Lower leg skin (tissue), 3 donors: Measurements from ENCODE around the gene GH1.

Source experiments
- POLR2A ChIP-seq, 2 donors: fragments of 450-650 bp; IDR thresholded peaks; one replicate each; pipeline ENCODE4 v1.6.1; 2016 to 2017; ENCODE audit warnings: antibody characterized with exemption in 2 of 2, mild to moderate bottlenecking in 1 of 2, moderate library complexity in 1 of 2
- TF ChIP-seq, protein P1 (sequence below), 3 donors: fragments of 450-650 bp; IDR thresholded peaks; one replicate each; pipeline ENCODE4 v1.5.1; 2016; ENCODE audit warnings: antibody characterized with exemption in 3 of 3, mild to moderate bottlenecking in 3 of 3, moderate library complexity in 2 of 3

DNA sequence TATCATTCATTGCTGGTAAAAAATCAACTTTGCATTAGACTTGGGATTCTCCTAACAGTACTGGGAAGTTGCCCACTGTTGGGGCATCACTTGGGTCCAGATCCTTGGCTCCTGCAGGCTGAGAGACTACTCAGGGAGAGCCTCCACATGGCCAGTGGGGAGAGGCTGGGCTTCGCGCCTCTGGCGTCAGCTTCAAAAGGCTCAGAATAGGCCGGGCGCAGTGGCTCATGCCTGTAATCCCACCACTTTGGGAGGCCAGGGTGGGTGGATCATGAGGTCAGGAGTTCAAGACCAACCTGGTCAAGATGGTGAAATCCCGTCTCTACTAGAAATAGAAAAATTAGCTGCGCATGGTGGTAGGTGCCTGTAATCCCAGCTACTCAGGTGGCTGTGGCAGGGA is 4.2 kb downstream of the GH1 start:
- no peak for TF ChIP-seq POLR2A (IDR thresholded peaks at IDR 0.05)
- TF ChIP-seq, protein P1, sequence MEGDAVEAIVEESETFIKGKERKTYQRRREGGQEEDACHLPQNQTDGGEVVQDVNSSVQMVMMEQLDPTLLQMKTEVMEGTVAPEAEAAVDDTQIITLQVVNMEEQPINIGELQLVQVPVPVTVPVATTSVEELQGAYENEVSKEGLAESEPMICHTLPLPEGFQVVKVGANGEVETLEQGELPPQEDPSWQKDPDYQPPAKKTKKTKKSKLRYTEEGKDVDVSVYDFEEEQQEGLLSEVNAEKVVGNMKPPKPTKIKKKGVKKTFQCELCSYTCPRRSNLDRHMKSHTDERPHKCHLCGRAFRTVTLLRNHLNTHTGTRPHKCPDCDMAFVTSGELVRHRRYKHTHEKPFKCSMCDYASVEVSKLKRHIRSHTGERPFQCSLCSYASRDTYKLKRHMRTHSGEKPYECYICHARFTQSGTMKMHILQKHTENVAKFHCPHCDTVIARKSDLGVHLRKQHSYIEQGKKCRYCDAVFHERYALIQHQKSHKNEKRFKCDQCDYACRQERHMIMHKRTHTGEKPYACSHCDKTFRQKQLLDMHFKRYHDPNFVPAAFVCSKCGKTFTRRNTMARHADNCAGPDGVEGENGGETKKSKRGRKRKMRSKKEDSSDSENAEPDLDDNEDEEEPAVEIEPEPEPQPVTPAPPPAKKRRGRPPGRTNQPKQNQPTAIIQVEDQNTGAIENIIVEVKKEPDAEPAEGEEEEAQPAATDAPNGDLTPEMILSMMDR (IDR thresholded peaks at IDR 0.05): no peak
